GM10248 (cell line): Measurements from ENCODE around the gene SKAP1.
"Not testable (repeated sequence)": the region's sequence is repeated elsewhere in the genome, so short reads cannot be mapped to it uniquely, and the experiment has no call there.

ENCODE experiments used
- CTCF ChIA-PET: fragments of 300-600 bp; sonication (Branson Sonifier 250); formaldehyde crosslinking; extraction: SDS; loops from one replicate; lab custom pipeline; 2021; ENCODE audit warnings: antibody characterized with exemption; lab: Yijun Ruan, JAX
- POLR2A ChIA-PET: fragments of 350-650 bp; sonication (Branson Sonifier 250); formaldehyde crosslinking; extraction: SDS; loops from one replicate; lab custom pipeline; 2020; ENCODE audit warnings: antibody characterized with exemption; lab: Yijun Ruan, JAX
- DNase-seq: peaks from one replicate; pipeline ENCODE4 v3.0.0; 2012; ENCODE audit errors: extremely low spot score
- CTCF ChIP-seq: IDR thresholded peaks from 2 replicates; pipeline ENCODE4 v1.5.1; 2012; ENCODE audit warnings: mild to moderate bottlenecking, low read depth; ENCODE audit errors: extremely low read depth, missing control alignments, control extremely low read depth

SKAP1 gene

DNA sequence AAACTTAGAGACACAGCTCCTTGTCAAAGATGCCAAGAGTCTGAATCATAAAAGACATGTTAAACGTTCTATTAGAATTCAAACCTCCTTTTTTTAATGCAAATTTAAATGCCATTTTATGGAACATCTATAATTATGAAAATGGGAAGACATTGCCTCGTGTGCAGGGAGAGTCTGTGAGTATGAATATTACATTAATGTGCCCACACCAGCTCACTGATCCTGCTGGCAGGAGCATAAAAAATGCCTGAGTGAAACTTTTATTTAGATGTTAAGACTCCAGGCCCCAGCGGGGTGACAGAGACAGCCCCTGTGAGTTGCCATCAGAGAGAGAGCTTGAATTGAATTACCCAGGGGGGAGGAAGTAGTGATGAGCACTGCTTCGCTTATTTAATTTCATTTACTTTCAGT, 237.7 kb downstream of the SKAP1 start:
- ChIA-PET POLR2A (no interaction called here), CTCF (interaction anchor here (2.2 to 2.3 kb wide), 2 partner anchors 13 to 14 kb away, joined by 4 to 7 read pairs; no protein-coding TSS in a partner anchor)
- no peak for TF ChIP-seq CTCF
- DNase-seq = no peak

DNA sequence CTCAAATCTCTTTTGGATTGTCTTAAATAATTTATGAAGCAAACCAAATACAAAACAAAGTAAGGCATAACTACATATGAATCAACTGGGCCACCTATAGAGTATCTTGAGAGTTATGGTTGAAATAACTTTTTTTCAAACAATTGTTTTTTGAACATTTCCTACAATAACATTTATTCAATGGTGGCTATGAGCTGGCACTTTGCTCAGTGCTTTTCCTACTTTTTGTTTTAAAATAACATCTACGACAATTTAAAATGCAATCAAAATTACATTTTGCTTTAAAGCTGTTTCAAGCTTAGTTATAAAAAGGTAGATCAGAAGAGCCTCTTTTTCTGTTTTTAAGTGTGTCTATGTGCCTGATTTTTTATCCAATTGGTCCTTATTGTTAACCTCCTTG, 238.7 kb downstream of the SKAP1 start:
- TF ChIP-seq CTCF = no peak
- ChIA-PET CTCF (interaction anchor here (2.2 kb wide), 1 partner anchor 15 kb away, joined by 4 read pairs; no protein-coding TSS in a partner anchor), POLR2A (no interaction called here)
- DNase-seq = no peak

DNA sequence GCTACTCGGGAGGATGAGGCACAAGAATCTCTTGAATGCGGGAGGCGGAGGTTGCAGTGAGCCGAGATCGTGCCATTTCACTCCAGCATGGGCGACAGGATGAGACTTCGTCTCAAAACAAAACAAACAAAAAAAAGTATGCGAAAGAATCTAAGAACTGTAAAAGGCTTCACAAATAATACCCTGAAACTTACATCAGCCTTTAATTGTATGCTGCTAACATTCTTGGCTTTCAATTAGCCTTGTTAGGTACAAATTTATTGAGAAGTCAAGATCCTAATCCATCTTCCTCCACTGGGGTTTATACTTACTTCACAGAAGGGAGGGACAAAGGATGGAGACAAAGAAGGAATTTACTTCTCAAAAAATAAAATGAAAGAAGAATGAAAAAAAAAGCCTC, 239.1 kb downstream of the SKAP1 start:
- POLR2A ChIA-PET = no interaction called here

GRCh38 chr17:48187872-48188608, 242.0 kb downstream of the SKAP1 start:
- ChIA-PET POLR2A (no interaction called here), CTCF (interaction anchor here (0.6 to 1.3 kb wide), 4 partner anchors 9 to 284 kb away, joined by 3 read pairs; no protein-coding TSS in a partner anchor)
- no peak for TF ChIP-seq CTCF
- DNase-seq = no peak

More for the DNA sequence above, 239.1 kb downstream of the SKAP1 start:
- TF ChIP-seq CTCF = no peak
- no peak for DNase-seq
- CTCF ChIA-PET = interaction anchor here (2.2 kb wide), 1 partner anchor 15 kb away, joined by 4 read pairs; no protein-coding TSS in a partner anchor

- DNase-seq, POLR2A ChIA-PET: not testable (repeated sequence)
- CTCF ChIA-PET = interaction anchor here (1.9 kb wide), 1 partner anchor 27 kb away, joined by 4 read pairs; no protein-coding TSS in a partner anchor
These were observed 243.7 kb downstream of the SKAP1 start for GRCh38 chr17:48186317-48186716.

DNA sequence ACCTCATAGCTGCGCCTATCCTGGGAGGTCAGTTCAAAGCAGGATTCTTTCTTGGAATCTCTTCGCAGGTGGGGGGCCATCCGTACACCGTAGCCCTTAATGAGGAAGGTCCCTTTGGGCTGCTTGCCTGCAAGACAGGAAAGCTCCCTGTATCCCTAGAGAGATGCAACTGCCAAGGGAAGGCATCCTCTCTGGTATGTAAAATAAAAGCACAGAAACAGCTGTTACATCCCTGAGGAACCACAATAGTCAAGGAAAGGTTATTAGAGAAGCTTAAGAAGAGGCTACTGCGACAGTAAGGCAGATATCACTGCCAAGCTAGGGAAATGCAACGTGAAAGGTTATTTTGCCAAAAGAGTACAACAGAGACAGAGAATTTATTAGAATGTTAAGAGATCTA, 245.3 kb downstream of the SKAP1 start:
- DNase-seq = no peak
- ChIA-PET CTCF (interaction anchor here (0.8 kb wide), 1 partner anchor 159 kb away, joined by 3 read pairs; no protein-coding TSS in a partner anchor), POLR2A (no interaction called here)
- no peak for TF ChIP-seq CTCF

GRCh38 chr17:48181653-48182052, 248.4 kb downstream of the SKAP1 start:
- DNase-seq = no peak
- CTCF ChIA-PET = interaction anchor here (2.0 kb wide), 1 partner anchor 9 kb away, joined by 9 read pairs; no protein-coding TSS in a partner anchor
- TF ChIP-seq CTCF = peak; percentile 23
- POLR2A ChIA-PET = no interaction called here
